ENCODE data around the gene ARL15.

ARL15 gene

DNA sequence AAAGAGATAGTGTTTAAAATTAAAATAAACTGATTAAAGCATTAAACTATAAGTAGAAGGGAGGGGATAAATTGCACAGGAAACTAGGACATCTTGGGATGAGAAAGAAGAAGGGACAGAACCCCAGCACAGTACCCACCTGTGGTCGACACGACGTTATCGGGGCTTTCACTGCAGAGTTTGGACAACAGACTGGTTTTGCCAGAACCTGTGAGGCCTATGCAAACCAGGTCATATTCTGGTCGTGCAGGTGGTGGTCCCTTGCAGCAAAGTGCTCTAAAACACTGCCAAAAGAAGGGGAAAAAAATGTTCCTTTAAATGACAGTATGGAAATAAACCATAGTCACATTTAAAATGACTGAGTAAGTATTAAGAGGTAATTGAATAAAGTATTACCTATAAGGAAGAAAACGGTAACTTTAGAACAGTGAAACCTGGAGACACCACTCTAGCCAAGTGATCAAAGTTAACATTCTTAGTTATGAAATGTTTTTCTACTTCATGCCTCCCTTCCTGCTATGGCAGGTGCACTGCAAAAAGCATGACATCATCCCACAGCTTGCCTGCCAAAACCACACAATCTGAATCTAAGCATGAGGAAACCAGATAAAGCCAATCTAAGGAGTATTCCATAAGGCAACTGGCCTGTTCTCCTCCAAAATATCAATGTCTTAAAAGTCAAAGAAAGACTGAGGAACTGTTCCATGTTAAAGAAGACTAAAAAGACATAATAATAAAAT is 138.6 kb downstream of the ARL15 start:
- TF ChIP-seq CTCF (IDR thresholded peaks at IDR 0.05), result no peak
- Histone ChIP-seq H2AFZ (no peak overlapping the region), H3K36me3 (ENCODE audit: control insufficient read depth, insufficient read depth, low read length) (no peaks in the 10 kb centered on the region), H3K79me2 (no peaks in the 10 kb centered on the region), H3K9ac (no peak overlapping the region), H3K9me3 (ENCODE audit: control insufficient read depth, low read length) (no peaks in the 10 kb centered on the region), H3K4me1 (no peaks in the 10 kb centered on the region), H3K27me3 (ENCODE audit: control insufficient read depth, insufficient read depth, low read length) (no peaks in the 10 kb centered on the region), H3K4me2 (ENCODE audit: low read length) (no peak overlapping the region), H3K27ac (no peak overlapping the region), H3K4me3 (ENCODE audit: low read depth, low read length) (no peak overlapping the region)

GRCh38 chr5:54165687-54166086 is 144.7 kb downstream of the ARL15 start:
- no peak overlapping the region for H2AFZ ChIP-seq
- H3K36me3 ChIP-seq (ENCODE audit: control insufficient read depth, insufficient read depth, low read length), result no peaks in the 10 kb centered on the region
- H3K9ac ChIP-seq, result no peak overlapping the region
- no peaks in the 10 kb centered on the region for H3K27me3 ChIP-seq (ENCODE audit: control insufficient read depth, insufficient read depth, low read length)
- H3K4me2 ChIP-seq (ENCODE audit: low read length), result no peak overlapping the region
- H3K4me1 ChIP-seq, result no peaks in the 10 kb centered on the region
- no peak overlapping the region for H3K4me3 ChIP-seq (ENCODE audit: low read depth, low read length)
- no peaks in the 10 kb centered on the region for H3K9me3 ChIP-seq (ENCODE audit: control insufficient read depth, low read length)
- TF ChIP-seq CTCF (IDR thresholded peaks at IDR 0.05), result no peak
- no peak overlapping the region for H3K27ac ChIP-seq
- no peaks in the 10 kb centered on the region for H3K79me2 ChIP-seq

DNA sequence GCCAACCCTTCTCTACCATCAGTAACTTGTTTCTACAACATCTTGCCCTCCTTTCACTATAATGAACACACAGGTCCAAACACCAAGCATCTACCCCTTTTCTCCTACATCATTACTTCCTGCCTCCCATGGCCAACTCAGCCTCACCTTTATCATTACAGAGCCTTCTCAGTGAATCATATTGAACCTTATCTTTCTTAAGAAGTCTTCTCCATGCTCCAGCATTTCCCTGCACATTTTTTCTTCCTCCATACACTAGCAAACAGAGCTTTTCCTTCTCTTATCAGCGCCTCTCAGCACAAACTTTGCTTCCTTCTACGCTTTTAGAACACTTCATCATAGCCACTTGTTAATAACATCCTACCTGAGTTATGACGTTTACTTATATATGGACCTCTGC is 148.2 kb downstream of the ARL15 start:
- Histone ChIP-seq H3K9ac (no peak overlapping the region), H3K36me3 (ENCODE audit: control insufficient read depth, insufficient read depth, low read length) (no peaks in the 10 kb centered on the region), H3K79me2 (no peaks in the 10 kb centered on the region), H3K4me3 (ENCODE audit: low read depth, low read length) (no peak overlapping the region), H3K4me2 (ENCODE audit: low read length) (no peak overlapping the region), H3K27me3 (ENCODE audit: control insufficient read depth, insufficient read depth, low read length) (no peaks in the 10 kb centered on the region), H3K27ac (no peak overlapping the region), H3K9me3 (ENCODE audit: control insufficient read depth, low read length) (no peaks in the 10 kb centered on the region), H3K4me1 (no peaks in the 10 kb centered on the region), H2AFZ (no peak overlapping the region)
- no peak for TF ChIP-seq CTCF (IDR thresholded peaks at IDR 0.05)

GRCh38 chr5:54160329-54160728 is 150.0 kb downstream of the ARL15 start:
- H3K4me2 ChIP-seq (ENCODE audit: low read length), result no peak overlapping the region
- no peaks in the 10 kb centered on the region for H3K27me3 ChIP-seq (ENCODE audit: control insufficient read depth, insufficient read depth, low read length)
- no peaks in the 10 kb centered on the region for H3K36me3 ChIP-seq (ENCODE audit: control insufficient read depth, insufficient read depth, low read length)
- H3K9me3 ChIP-seq (ENCODE audit: control insufficient read depth, low read length), result no peaks in the 10 kb centered on the region
- no peak overlapping the region for H3K9ac ChIP-seq
- no peak for TF ChIP-seq CTCF (IDR thresholded peaks at IDR 0.05)
- no peak overlapping the region for H3K27ac ChIP-seq
- H3K79me2 ChIP-seq, result no peaks in the 10 kb centered on the region
- H3K4me1 ChIP-seq, result no peaks in the 10 kb centered on the region
- no peak overlapping the region for H2AFZ ChIP-seq
- H3K4me3 ChIP-seq (ENCODE audit: low read depth, low read length), result no peak overlapping the region

DNA sequence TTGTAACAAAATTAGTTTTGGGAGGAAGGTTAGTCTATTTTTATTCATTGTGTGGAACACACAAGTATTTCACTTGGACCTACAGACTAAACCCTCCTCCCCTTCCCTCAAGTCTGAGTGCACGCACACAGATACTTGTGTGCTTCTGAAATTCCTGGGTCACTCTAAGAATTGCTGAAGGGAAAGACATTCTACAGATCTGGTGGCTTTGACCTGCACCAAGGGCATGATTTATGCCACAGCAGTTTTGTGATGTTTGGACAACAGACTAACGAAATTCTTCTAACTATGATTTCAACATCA is 150.5 kb downstream of the ARL15 start:
- Histone ChIP-seq H2AFZ (no peak overlapping the region), H3K4me1 (no peaks in the 10 kb centered on the region), H3K9ac (no peak overlapping the region), H3K27me3 (ENCODE audit: control insufficient read depth, insufficient read depth, low read length) (no peaks in the 10 kb centered on the region), H3K4me2 (ENCODE audit: low read length) (no peak overlapping the region), H3K9me3 (ENCODE audit: control insufficient read depth, low read length) (no peaks in the 10 kb centered on the region), H3K36me3 (ENCODE audit: control insufficient read depth, insufficient read depth, low read length) (no peaks in the 10 kb centered on the region), H3K27ac (no peak overlapping the region), H3K79me2 (no peaks in the 10 kb centered on the region), H3K4me3 (ENCODE audit: low read depth, low read length) (no peak overlapping the region)
- no peak for TF ChIP-seq CTCF (IDR thresholded peaks at IDR 0.05)

Measured in parathyroid adenoma (tissue), 2 donors.